Left cardiac atrium (tissue), 4 donors: ENCODE data around the gene PIP5K1B. TPM values are rescaled to one million over a fixed set of nuclear protein-coding genes. Genes with fewer than 3 reads are reported as not detected.

Source experiments
- ATAC-seq, 2 donors: fragments of 200-7000 bp; cut with Tn5 transposase; one replicate each; pipeline ENCODE4 v1.9.1; 2020; ENCODE audit warnings: mild to moderate bottlenecking in 2 of 2, moderate library complexity in 2 of 2
- DNase-seq: peaks from one replicate; pipeline ENCODE4 v3.0.0-alpha.2; 2020
- intact Hi-C, 2 donors: fragments of 100-400 bp; cut with DNase I; formaldehyde crosslinking; loops; one replicate each; pipeline versions ENCODE4 v1.14.1 to v1.15.1; 2022 to 2023
- total RNA-seq, 2 donors: library from RNA; stranded (reverse); fragmentation: NEBNext Ultra II Directional; extraction: Animal tissue kit (Norgen Biotek cat#: 25700); gene quantifications; one replicate each; pipeline ENCODE4 v1.2.1, GENCODE V29; 2021
- donor health status: DM: no; HTN: yes; CAD: no.
- donor health status: DM: no; HTN: yes; CAD: no; lungs with severe emphysema.
- donor health status: DM: yes; HTN: yes; CAD: no.
- donor health status: Dilated cardiomyopathy.

The PIP5K1B gene
- total RNA-seq, 2 donors from 2014 or later, result 47.0 to 50.1 TPM

GRCh38 chr9:68867066-68867465, 162.0 kb downstream of the PIP5K1B start:
- DNase-seq (no peak), ATAC-seq (no peak)
- intact Hi-C loops, result no loop called here

- ATAC-seq (peak in 1 of 2 donors; percentile 39), DNase-seq (no peak)
- intact Hi-C loops, result no loop called here
Observed at GRCh38 chr9:68869022-68869421, 164.0 kb downstream of the PIP5K1B start.

DNA sequence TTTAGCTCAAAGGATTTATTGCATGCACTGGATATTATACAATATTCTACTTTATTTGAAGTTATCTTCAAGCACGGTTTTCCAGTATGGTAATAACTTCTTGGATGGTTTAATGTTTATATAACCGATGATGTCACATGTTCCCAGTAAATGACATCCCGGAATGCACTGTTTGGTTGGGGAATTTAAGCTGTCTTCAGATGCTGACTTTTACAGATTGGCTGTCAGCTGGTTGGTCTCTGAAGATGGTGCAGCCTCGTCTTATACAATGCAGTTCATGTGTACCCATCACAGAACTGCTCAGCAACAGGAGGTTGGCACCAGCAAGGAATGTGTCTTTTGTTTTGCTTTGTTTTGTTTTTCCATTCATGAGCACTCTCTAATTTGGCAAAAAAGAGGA, 165.0 kb downstream of the PIP5K1B start:
- intact Hi-C loops, result no loop called here
- no peak for DNase-seq
- ATAC-seq, result no peak

DNA sequence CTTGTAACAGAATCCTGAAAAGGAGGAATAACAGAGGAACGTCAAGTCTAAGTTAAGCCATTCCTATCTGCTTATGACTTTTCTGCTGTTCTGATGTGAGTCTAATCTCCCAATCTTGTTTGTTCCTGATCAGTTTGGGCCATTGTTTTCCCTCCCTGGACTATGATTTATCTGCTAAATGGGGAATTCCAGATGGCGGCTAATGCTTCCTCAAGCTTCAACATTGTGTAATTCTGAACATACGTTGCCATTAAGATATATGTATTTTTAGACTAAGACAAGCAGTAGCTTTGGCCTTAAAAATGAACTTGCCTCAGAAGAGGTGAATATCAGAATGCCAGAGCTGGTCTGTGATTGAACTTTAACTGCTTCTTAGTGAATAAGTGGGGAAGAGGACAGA, 166.2 kb downstream of the PIP5K1B start:
- intact Hi-C loops, result no loop called here
- ATAC-seq (no peak), DNase-seq (no peak)

- intact Hi-C loops, result no loop called here
- ATAC-seq (peak; percentile 75 to 85), DNase-seq (peak; percentile 63)
Observed at GRCh38 chr9:68872026-68872501, 167.0 kb downstream of the PIP5K1B start.

DNA sequence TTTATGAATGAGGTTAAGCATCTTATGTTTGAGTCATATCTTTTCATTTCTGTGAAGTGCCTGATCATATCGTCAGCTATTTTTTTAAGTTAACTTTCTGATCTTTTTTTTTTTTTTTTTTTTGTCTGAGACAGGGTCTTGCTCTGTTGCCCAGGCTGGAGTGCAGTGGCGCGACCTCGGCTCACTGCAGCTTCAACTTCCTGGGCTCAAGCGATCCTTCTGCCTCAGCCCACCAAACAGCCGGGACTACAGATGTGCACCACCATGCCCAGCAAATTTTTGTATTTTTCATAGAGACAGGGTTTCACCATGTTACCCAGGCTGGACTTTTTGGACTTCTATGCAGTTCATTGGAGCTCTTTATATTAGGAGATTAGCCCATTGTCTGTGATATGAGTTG, 168.1 kb downstream of the PIP5K1B start:
- ATAC-seq, result no peak
- DNase-seq, result no peak
- intact Hi-C loops, result no loop called here

GRCh38 chr9:68876273-68876672, 171.2 kb downstream of the PIP5K1B start:
- intact Hi-C loops, result no loop called here
- DNase-seq (no peak), ATAC-seq (no peak)

- ATAC-seq, result no peak
- intact Hi-C loops, result no loop called here
- no peak for DNase-seq
Observed at GRCh38 chr9:68876681-68877080, 171.6 kb downstream of the PIP5K1B start.

DNA sequence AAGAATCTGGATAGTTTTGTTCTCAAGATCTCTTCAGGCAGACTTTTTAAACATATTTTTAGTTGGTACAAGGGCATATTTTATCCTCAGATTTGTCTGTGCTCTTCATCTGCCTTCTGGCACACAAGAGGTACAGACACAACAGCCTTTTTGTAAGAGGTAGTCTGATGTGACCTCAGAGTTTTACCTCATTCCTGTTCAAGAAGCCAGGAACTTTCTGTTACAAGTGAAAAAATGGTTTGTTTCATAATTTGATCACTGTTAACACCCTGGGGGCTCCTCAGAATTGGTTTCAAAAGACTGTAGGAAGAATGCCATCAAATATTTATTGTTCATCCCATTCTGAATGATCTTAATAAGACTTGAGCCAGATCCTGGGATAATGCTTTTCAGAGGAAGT, 172.2 kb downstream of the PIP5K1B start:
- DNase-seq (no peak), ATAC-seq (no peak)
- intact Hi-C loops, result no loop called here

- no peak for ATAC-seq
- intact Hi-C loops, result no loop called here
- no peak for DNase-seq
Observed at GRCh38 chr9:68878450-68878849, 173.4 kb downstream of the PIP5K1B start.

DNA sequence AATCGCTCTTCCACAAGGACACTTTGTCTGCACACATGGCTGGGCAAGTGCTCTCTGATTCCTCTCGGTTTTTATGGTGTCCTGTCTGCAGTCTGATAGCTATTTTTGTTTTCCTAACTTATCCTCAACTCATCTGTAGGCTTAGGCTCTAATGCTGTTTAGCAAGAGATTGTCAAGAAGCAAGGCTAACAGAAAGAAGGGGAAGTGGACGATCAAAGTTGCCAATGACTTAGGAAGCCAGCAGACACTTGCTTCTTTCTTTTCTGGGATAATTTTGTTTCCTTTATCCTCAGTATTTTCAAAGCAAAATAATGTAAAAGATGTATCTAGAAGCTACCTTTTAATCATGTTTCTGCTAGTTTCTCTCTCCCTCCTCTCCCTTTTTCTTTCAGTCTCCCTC, 178.2 kb downstream of the PIP5K1B start:
- ATAC-seq, result no peak
- DNase-seq, result no peak
- intact Hi-C loops, result no loop called here

DNA sequence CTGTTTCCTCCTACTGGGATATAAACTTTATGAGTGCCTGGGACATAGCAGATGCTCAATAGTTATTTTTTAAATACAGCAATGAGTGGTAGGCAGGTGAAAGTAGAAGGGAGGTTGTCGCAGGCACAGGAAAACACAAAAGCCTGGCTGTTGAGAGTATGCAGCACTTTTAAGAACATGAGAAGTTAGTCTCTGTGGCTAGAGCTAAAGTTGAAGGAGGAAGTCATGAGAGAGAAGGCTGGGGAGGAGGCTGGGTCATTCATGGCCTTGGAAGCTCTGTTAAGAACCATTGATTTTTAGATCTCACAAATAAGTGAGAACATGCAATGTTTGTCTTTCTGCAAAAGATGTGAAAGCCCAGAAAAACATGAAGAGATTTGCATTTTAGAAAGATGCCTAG, 182.2 kb downstream of the PIP5K1B start:
- no peak for DNase-seq
- intact Hi-C loops, result no loop called here
- no peak for ATAC-seq

- DNase-seq, result peak; percentile 34
- no peak for ATAC-seq
- intact Hi-C loops, result loop anchor here in 1 of 2 donors (10.0 kb wide), 1 partner anchor 50 kb away; no protein-coding TSS in a partner anchor
Observed at GRCh38 chr9:68894502-68894901, 189.5 kb downstream of the PIP5K1B start.

GRCh38 chr9:68895741-68896478, 190.9 kb downstream of the PIP5K1B start:
- DNase-seq, result no peak
- ATAC-seq, result peak; percentile 53 to 78
- intact Hi-C loops, result loop anchor here in 1 of 2 donors (10.0 kb wide), 1 partner anchor 51 kb away; no protein-coding TSS in a partner anchor

DNA sequence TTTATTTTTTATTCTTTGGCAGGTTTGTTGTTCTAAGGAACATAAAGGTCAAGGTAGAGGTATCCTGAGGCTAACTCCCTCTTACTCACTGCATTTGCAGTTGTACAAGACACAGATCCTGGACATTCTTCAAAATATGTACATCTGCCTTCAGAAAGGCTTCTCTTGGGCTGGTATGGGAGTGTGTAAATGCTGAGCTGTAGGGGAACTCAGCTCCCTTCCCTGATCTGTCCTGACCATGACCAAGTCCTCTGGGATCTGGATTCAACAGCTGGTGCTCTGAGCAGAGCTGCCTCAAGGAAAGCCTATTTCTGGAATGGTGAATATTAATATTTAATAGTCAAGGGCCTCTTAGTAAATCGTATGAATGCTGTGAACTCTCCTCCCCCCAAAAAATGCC, 191.4 kb downstream of the PIP5K1B start:
- intact Hi-C loops, result loop anchor here in 1 of 2 donors (10.0 kb wide), 1 partner anchor 52 kb away; no protein-coding TSS in a partner anchor
- DNase-seq (no peak), ATAC-seq (peak; percentile 49 to 78)

GRCh38 chr9:68897577-68898145, 192.6 kb downstream of the PIP5K1B start:
- ATAC-seq (no peak), DNase-seq (no peak)
- intact Hi-C loops, result loop anchor here in 1 of 2 donors (10.0 kb wide), 1 partner anchor 53 kb away; no protein-coding TSS in a partner anchor

DNA sequence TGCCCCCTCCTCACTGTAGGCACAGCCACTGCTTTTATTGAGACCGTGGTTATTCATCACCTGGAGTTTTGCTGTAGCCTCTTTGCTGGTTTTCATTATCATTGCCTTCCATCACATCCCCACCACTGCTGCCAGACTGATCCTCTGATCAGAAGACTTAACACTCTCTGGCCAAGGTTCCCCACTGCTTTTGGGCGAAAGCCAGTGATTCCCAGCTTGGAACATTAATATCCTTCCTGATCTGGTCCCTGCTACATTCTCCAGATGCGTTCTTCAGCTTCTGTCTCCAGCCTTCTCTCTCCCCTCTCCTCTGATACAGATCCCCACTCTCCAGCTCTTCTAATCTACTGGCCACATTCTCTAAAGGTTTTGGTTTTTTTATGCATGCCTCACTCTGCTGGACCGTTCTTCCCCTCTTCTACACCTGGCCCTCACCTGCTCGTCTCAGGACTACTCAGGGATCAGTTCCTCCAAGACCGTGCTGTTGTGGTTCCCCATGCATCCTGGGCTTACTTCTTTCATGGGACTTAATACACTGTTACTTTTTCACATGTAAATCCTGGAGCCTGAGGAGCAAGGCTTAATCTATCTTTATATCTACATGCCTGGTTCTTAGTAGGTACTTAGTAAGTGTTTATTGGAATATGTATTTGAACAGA, 193.9 kb downstream of the PIP5K1B start:
- no peak for DNase-seq
- intact Hi-C loops, result loop anchor here in 1 of 2 donors (10.0 kb wide), 1 partner anchor 54 kb away; no protein-coding TSS in a partner anchor
- ATAC-seq, result no peak

GRCh38 chr9:68904454-68904853, 199.4 kb downstream of the PIP5K1B start:
- DNase-seq (no peak), ATAC-seq (peak in 1 of 2 donors; percentile 18)
- intact Hi-C loops, result loop anchor here in 1 of 2 donors (10.0 kb wide), 1 partner anchor 320 kb away; no protein-coding TSS in a partner anchor

DNA sequence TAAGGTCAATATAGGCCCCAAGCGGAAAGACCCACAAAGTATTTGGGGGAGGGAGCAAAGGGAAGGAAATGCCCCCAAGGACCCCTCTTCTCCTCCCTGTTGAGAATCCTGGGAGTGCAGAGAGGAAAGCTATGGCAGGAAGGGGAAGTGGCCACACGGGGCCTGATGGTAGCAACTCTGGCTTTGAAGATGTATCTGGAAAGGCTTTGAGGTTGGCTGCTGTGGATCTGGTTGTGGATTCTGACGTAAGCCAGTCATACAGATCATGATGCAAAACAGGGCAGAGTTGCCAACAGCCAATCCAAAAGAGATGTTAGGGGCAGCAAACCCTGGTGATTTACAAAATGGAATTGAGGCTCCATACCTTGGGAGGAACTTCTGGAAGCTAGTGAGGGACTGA, 200.1 kb downstream of the PIP5K1B start:
- intact Hi-C loops, result loop anchor here in 1 of 2 donors (10.0 kb wide), 1 partner anchor 320 kb away; no protein-coding TSS in a partner anchor
- DNase-seq, result no peak
- ATAC-seq, result no peak

DNA sequence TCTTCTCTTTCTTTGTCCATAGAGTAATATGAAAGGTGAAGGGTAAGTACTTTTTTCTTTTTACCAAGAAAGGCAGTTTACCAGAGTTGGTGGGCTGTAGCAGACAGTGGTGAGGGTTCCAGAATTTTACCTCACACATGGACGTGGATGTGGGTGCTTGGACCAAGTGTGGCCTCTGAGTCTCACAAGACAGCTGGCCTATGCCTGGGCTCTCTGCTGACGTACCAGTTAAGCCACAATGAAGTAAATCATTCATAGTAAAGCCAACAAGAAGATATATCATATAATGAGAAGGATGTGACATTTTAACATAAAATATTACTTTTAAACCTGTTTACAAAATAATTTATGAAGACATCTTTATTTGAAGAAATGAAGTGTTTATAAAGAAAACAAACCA, 202.9 kb downstream of the PIP5K1B start:
- ATAC-seq, result no peak
- intact Hi-C loops, result loop anchor here in 1 of 2 donors (10.0 kb wide), 1 partner anchor 323 kb away; no protein-coding TSS in a partner anchor
- DNase-seq, result no peak
